ENCODE measurements around the gene LILRA5. TPM values are rescaled to one million over a fixed set of nuclear protein-coding genes. Genes with fewer than 3 reads are reported as not detected.
"Not testable (repeated sequence)": the region's sequence is repeated elsewhere in the genome, so short reads cannot be mapped to it uniquely, and the experiment has no call there.

Gene LILRA5
- total RNA-seq, 1 experiment from 2014 or later: not detected

GRCh38 chr19:54277111-54277615 is 35.8 kb downstream of the LILRA5 start:
- H3K4me2 ChIP-seq; BruUV-seq (replicated peaks); H3K4me3 ChIP-seq; DNase-seq; H2AFZ ChIP-seq; H3K4me1 ChIP-seq (replicated peaks; ENCODE audit: insufficient read depth); CTCF ChIA-PET; H3F3A ChIP-seq (ENCODE audit: insufficient read depth, low read depth); H3K36me3 ChIP-seq (ENCODE audit: low read depth); H4K20me1 ChIP-seq (ENCODE audit: insufficient read depth); intact Hi-C loops (cut with micrococcal nuclease; ENCODE audit: unreplicated experiment); H3K9me2 ChIP-seq (ENCODE audit: insufficient read depth); POLR2A ChIA-PET (ENCODE audit: unreplicated experiment); H3K9me3 ChIP-seq (ENCODE audit: insufficient read depth, low read depth); H3K27ac ChIP-seq; H3K79me2 ChIP-seq (ENCODE audit: low read depth): not testable (repeated sequence)
- H3K27me3 ChIP-seq (ENCODE audit: insufficient read depth, low read depth): peaks cover 98% of the 10 kb centered on the region

GRCh38 chr19:54275951-54276350 is 37.0 kb downstream of the LILRA5 start:
- BruUV-seq (replicated peaks): no TSS peak
- intact Hi-C loops (cut with micrococcal nuclease; ENCODE audit: unreplicated experiment): no loop called here
- Histone ChIP-seq H4K20me1 (ENCODE audit: insufficient read depth) (no peaks in the 10 kb centered on the region), H2AFZ (no peak overlapping the region), H3K27me3 (ENCODE audit: insufficient read depth, low read depth) (peaks cover 97% of the 10 kb centered on the region), H3K27ac (no peak overlapping the region), H3K4me2 (no peak overlapping the region), H3K4me3 (no peak overlapping the region), H3K9me3 (ENCODE audit: insufficient read depth, low read depth) (no peaks in the 10 kb centered on the region), H3K36me3 (ENCODE audit: low read depth) (no peaks in the 10 kb centered on the region), H3K9me2 (ENCODE audit: insufficient read depth) (no peaks in the 10 kb centered on the region), H3F3A (ENCODE audit: insufficient read depth, low read depth) (no peaks in the 10 kb centered on the region), H3K79me2 (ENCODE audit: low read depth) (no peaks in the 10 kb centered on the region), H3K4me1 (replicated peaks; ENCODE audit: insufficient read depth) (no peaks in the 10 kb centered on the region)
- ChIA-PET CTCF (no interaction called here), POLR2A (ENCODE audit: unreplicated experiment) (no interaction called here)
- TF ChIP-seq EZH2 (IDR thresholded peaks at IDR 0.05; ENCODE audit: low read depth) (no peak), CTCF (conservative IDR thresholded peaks at IDR 0.05) (no peak)
- no peak for DNase-seq

GRCh38 chr19:54274516-54274915 is 38.5 kb downstream of the LILRA5 start:
- H4K20me1 ChIP-seq (ENCODE audit: insufficient read depth); intact Hi-C loops (cut with micrococcal nuclease; ENCODE audit: unreplicated experiment); BruUV-seq (replicated peaks); CTCF ChIA-PET; H2AFZ ChIP-seq; H3K9me3 ChIP-seq (ENCODE audit: insufficient read depth, low read depth); H3K27ac ChIP-seq; H3K79me2 ChIP-seq (ENCODE audit: low read depth); H3F3A ChIP-seq (ENCODE audit: insufficient read depth, low read depth); DNase-seq; H3K4me2 ChIP-seq; H3K4me1 ChIP-seq (replicated peaks; ENCODE audit: insufficient read depth); H3K36me3 ChIP-seq (ENCODE audit: low read depth); H3K9me2 ChIP-seq (ENCODE audit: insufficient read depth); POLR2A ChIA-PET (ENCODE audit: unreplicated experiment); H3K4me3 ChIP-seq: not testable (repeated sequence)
- peaks cover 96% of the 10 kb centered on the region for H3K27me3 ChIP-seq (ENCODE audit: insufficient read depth, low read depth)

- no peaks in the 10 kb centered on the region for H3K9me2 ChIP-seq (ENCODE audit: insufficient read depth)
- no peaks in the 10 kb centered on the region for H3K4me1 ChIP-seq (replicated peaks; ENCODE audit: insufficient read depth)
- no peaks in the 10 kb centered on the region for H3K36me3 ChIP-seq (ENCODE audit: low read depth)
- no peak overlapping the region for H3K4me3 ChIP-seq
- BruUV-seq (replicated peaks): no TSS peak
- intact Hi-C loops (cut with micrococcal nuclease; ENCODE audit: unreplicated experiment): no loop called here
- no peaks in the 10 kb centered on the region for H3K79me2 ChIP-seq (ENCODE audit: low read depth)
- H3F3A ChIP-seq (ENCODE audit: insufficient read depth, low read depth): no peaks in the 10 kb centered on the region
- H2AFZ ChIP-seq: no peak overlapping the region
- H3K27me3 ChIP-seq (ENCODE audit: insufficient read depth, low read depth): peaks cover 96% of the 10 kb centered on the region
- DNase-seq: no peak
- H3K4me2 ChIP-seq: no peak overlapping the region
- H3K9me3 ChIP-seq (ENCODE audit: insufficient read depth, low read depth): no peaks in the 10 kb centered on the region
- H3K27ac ChIP-seq: no peak overlapping the region
- ChIA-PET CTCF (no interaction called here), POLR2A (ENCODE audit: unreplicated experiment) (no interaction called here)
- no peaks in the 10 kb centered on the region for H4K20me1 ChIP-seq (ENCODE audit: insufficient read depth)
- TF ChIP-seq CTCF (conservative IDR thresholded peaks at IDR 0.05) (no peak), EZH2 (IDR thresholded peaks at IDR 0.05; ENCODE audit: low read depth) (no peak)
Observed at GRCh38 chr19:54273821-54274220, 39.1 kb downstream of the LILRA5 start.

- DNase-seq; H3K4me1 ChIP-seq (replicated peaks; ENCODE audit: insufficient read depth); H3F3A ChIP-seq (ENCODE audit: insufficient read depth, low read depth); H3K4me2 ChIP-seq; intact Hi-C loops (cut with micrococcal nuclease; ENCODE audit: unreplicated experiment); POLR2A ChIA-PET (ENCODE audit: unreplicated experiment); H3K4me3 ChIP-seq; H3K36me3 ChIP-seq (ENCODE audit: low read depth); H2AFZ ChIP-seq; CTCF ChIA-PET; H3K79me2 ChIP-seq (ENCODE audit: low read depth); H3K9me2 ChIP-seq (ENCODE audit: insufficient read depth); BruUV-seq (replicated peaks); H3K9me3 ChIP-seq (ENCODE audit: insufficient read depth, low read depth); H3K27ac ChIP-seq; H4K20me1 ChIP-seq (ENCODE audit: insufficient read depth): not testable (repeated sequence)
- peaks cover 95% of the 10 kb centered on the region for H3K27me3 ChIP-seq (ENCODE audit: insufficient read depth, low read depth)
Observed at GRCh38 chr19:54272181-54272580, 40.8 kb downstream of the LILRA5 start.

- intact Hi-C loops (cut with micrococcal nuclease; ENCODE audit: unreplicated experiment); H4K20me1 ChIP-seq (ENCODE audit: insufficient read depth); H3K9me2 ChIP-seq (ENCODE audit: insufficient read depth); POLR2A ChIA-PET (ENCODE audit: unreplicated experiment); H2AFZ ChIP-seq; H3K36me3 ChIP-seq (ENCODE audit: low read depth); CTCF ChIA-PET; H3K79me2 ChIP-seq (ENCODE audit: low read depth); H3K27ac ChIP-seq; H3K4me3 ChIP-seq; H3F3A ChIP-seq (ENCODE audit: insufficient read depth, low read depth); H3K9me3 ChIP-seq (ENCODE audit: insufficient read depth, low read depth); H3K4me1 ChIP-seq (replicated peaks; ENCODE audit: insufficient read depth); H3K4me2 ChIP-seq; BruUV-seq (replicated peaks); DNase-seq: not testable (repeated sequence)
- H3K27me3 ChIP-seq (ENCODE audit: insufficient read depth, low read depth): peaks cover 93% of the 10 kb centered on the region
Observed at GRCh38 chr19:54271587-54271986, 41.4 kb downstream of the LILRA5 start.

All from PC-9 (cell line).